ENCODE data around the gene CPEB3. TPM values are rescaled to one million over a fixed set of nuclear protein-coding genes. Genes with fewer than 3 reads are reported as not detected.

Gene CPEB3
- total RNA-seq, 1 experiment from 2014 or later, result 2.4 TPM

GRCh38 chr10:92231196-92231595 lies 59.7 kb downstream of the CPEB3 start:
- no TSS peak for BruUV-seq (replicated peaks)
- DNase-seq (ENCODE audit: low read depth, low spot score), result no peak
- ATAC-seq, result no peak
- TF ChIP-seq SIN3A (IDR thresholded peaks at IDR 0.05; ENCODE audit: borderline replicate concordance, insufficient read depth, low read depth, low read length) (no peak), POLR2AphosphoS5 (IDR thresholded peaks at IDR 0.05; ENCODE audit: low read depth, low read length) (no peak), CTCF (IDR thresholded peaks at IDR 0.05) (no peak), REST (IDR thresholded peaks at IDR 0.05; ENCODE audit: insufficient read depth in 1 of 2, low read depth in 2 of 2, low read length in 1 of 2) (no peak), TCF7L2 (IDR thresholded peaks at IDR 0.05; ENCODE audit: low read depth, low read length) (no peak)
- Histone ChIP-seq H3K9me3 (ENCODE audit: control insufficient read depth, insufficient read depth, low read depth, low read length) (no peaks in the 10 kb centered on the region), H3K27ac (ENCODE audit: low read length) (no peak overlapping the region), H3K4me1 (ENCODE audit: control insufficient read depth, insufficient read depth, low read length) (no peaks in the 10 kb centered on the region), H3K27me3 (ENCODE audit: control insufficient read depth, insufficient read depth, low read length) (no peaks in the 10 kb centered on the region), H3K4me3 (ENCODE audit: low read depth in 2 of 2, low read length in 2 of 2) (no peak overlapping the region), H3K36me3 (ENCODE audit: control insufficient read depth, insufficient read depth, low read length) (no peaks in the 10 kb centered on the region)
- intact Hi-C loops (cut with micrococcal nuclease; ENCODE audit: unreplicated experiment), result no loop called here
- ChIA-PET POLR2A (no interaction called here), CTCF (no interaction called here)
- in situ Hi-C loops (cut with HindIII; ENCODE audit: low pct_unique_long_range_greater_than_20kb, low sequenced_read_pairs), result no loop called here

- Histone ChIP-seq H3K4me1 (ENCODE audit: control insufficient read depth, insufficient read depth, low read length) (no peaks in the 10 kb centered on the region), H3K27me3 (ENCODE audit: control insufficient read depth, insufficient read depth, low read length) (no peaks in the 10 kb centered on the region), H3K9me3 (ENCODE audit: control insufficient read depth, insufficient read depth, low read depth, low read length) (no peaks in the 10 kb centered on the region), H3K27ac (ENCODE audit: low read length) (no peak overlapping the region), H3K4me3 (ENCODE audit: low read depth in 2 of 2, low read length in 2 of 2) (no peak overlapping the region), H3K36me3 (ENCODE audit: control insufficient read depth, insufficient read depth, low read length) (no peaks in the 10 kb centered on the region)
- POLR2A ChIA-PET, result interaction anchor here (0.6 to 1.1 kb wide), 2 partner anchors 14 to 87 kb away, joined by 6 to 11 read pairs; no protein-coding TSS in a partner anchor
- TF ChIP-seq TCF7L2 (IDR thresholded peaks at IDR 0.05; ENCODE audit: low read depth, low read length), result no peak
- TF ChIP-seq POLR2AphosphoS5 (IDR thresholded peaks at IDR 0.05; ENCODE audit: low read depth, low read length), result no peak
- no peak for TF ChIP-seq REST (IDR thresholded peaks at IDR 0.05; ENCODE audit: insufficient read depth in 1 of 2, low read depth in 2 of 2, low read length in 1 of 2)
- no peak for TF ChIP-seq SIN3A (IDR thresholded peaks at IDR 0.05; ENCODE audit: borderline replicate concordance, insufficient read depth, low read depth, low read length)
- TF ChIP-seq CTCF (IDR thresholded peaks at IDR 0.05), result no peak
- in situ Hi-C loops (cut with HindIII; ENCODE audit: low pct_unique_long_range_greater_than_20kb, low sequenced_read_pairs), result no loop called here
- DNase-seq (ENCODE audit: low read depth, low spot score), result peak; percentile 22
- CTCF ChIA-PET, result no interaction called here
- intact Hi-C loops (cut with micrococcal nuclease; ENCODE audit: unreplicated experiment), result no loop called here
- ATAC-seq, result no peak
- BruUV-seq (replicated peaks), result TSS peak; percentile 32
Measured at GRCh38 chr10:92222603-92223262, 68.1 kb downstream of the CPEB3 start.
